C4-2B (cell line): ENCODE measurements around the gene CXCL11.

Source experiments
- ZFX ChIP-seq: fragments of 450-650 bp; IDR thresholded peaks from 2 replicates; pipeline ENCODE4 v1.6.1; 2017
- TF ChIP-seq, protein P1 (sequence below): fragments of 450-650 bp; conservative IDR thresholded peaks from 2 replicates; pipeline ENCODE4 v1.5.1; 2017; ENCODE audit warnings: mild to moderate bottlenecking

DNA sequence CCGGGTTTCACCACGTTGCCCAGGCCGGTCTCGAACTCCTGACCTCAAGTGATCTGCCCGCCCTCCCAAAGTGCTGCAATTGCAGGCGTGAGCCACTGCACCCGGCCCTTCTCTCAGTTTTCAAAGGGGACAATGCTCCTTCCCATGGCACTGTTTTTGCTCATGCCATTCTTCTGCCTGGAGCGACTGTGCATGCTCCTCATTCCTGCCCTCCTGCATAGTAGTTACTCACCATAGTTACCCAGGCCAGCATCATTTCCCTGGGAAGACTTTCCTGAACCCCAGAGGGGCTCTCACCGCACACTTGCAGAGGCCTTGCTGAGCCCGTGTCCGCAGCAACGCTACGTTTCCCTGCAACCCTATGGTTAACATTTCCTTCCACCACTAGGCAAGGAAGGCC is 25.3 kb downstream of the CXCL11 start:
- TF ChIP-seq, protein P1, sequence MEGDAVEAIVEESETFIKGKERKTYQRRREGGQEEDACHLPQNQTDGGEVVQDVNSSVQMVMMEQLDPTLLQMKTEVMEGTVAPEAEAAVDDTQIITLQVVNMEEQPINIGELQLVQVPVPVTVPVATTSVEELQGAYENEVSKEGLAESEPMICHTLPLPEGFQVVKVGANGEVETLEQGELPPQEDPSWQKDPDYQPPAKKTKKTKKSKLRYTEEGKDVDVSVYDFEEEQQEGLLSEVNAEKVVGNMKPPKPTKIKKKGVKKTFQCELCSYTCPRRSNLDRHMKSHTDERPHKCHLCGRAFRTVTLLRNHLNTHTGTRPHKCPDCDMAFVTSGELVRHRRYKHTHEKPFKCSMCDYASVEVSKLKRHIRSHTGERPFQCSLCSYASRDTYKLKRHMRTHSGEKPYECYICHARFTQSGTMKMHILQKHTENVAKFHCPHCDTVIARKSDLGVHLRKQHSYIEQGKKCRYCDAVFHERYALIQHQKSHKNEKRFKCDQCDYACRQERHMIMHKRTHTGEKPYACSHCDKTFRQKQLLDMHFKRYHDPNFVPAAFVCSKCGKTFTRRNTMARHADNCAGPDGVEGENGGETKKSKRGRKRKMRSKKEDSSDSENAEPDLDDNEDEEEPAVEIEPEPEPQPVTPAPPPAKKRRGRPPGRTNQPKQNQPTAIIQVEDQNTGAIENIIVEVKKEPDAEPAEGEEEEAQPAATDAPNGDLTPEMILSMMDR = no peak
- no peak for TF ChIP-seq ZFX
